Activated CD8-positive, alpha-beta memory T cell treated with anti-CD3 and anti-CD28 coated beads, Interleukin-2, amount 50 U/mL, for 24 hours (primary cell): ENCODE measurements around the gene GIMAP5.

Experiments used
- DNase-seq: peaks from one replicate; pipeline ENCODE4 v3.0.0-alpha.2; 2020; ENCODE audit errors: extremely low read depth

GIMAP5 gene

GRCh38 chr7:150737265-150738055, at the start of gene GIMAP5:
TSS of gene GIMAP5 (plus strand) at chr7:150737418. CDS start at chr7:150740885, 3,467 bp downstream.
- DNase-seq, result no peak

GRCh38 chr7:150688630-150689029, 48.6 kb upstream of the GIMAP5 start:
- DNase-seq, result no peak

- DNase-seq, result no peak
These were observed 41.6 kb upstream of the GIMAP5 start for GRCh38 chr7:150695654-150696053.

- DNase-seq, result no peak
These were observed 34.0 kb upstream of the GIMAP5 start for GRCh38 chr7:150703209-150703608.

GRCh38 chr7:150715293-150715692, 21.9 kb upstream of the GIMAP5 start:
- DNase-seq, result no peak

GRCh38 chr7:150715738-150716137, 21.5 kb upstream of the GIMAP5 start:
- no peak for DNase-seq

- DNase-seq, result no peak
These were observed 20.9 kb upstream of the GIMAP5 start, which contains the start of gene GIMAP1 for GRCh38 chr7:150716368-150716767. TSS of gene GIMAP1 (plus strand) at chr7:150716613. CDS start at chr7:150719048, 2,435 bp downstream.

GRCh38 chr7:150716939-150717338, 20.3 kb upstream of the GIMAP5 start:
- DNase-seq, result no peak

- DNase-seq, result no peak
These were observed 19.3 kb upstream of the GIMAP5 start for GRCh38 chr7:150717814-150718420.

GRCh38 chr7:150719436-150719835, 17.8 kb upstream of the GIMAP5 start:
- no peak for DNase-seq

GRCh38 chr7:150719960-150720891, 17.0 kb upstream of the GIMAP5 start:
- no peak for DNase-seq

- DNase-seq, result no peak
These were observed 15.2 kb upstream of the GIMAP5 start for GRCh38 chr7:150721970-150722373.

GRCh38 chr7:150722431-150722931, 14.7 kb upstream of the GIMAP5 start:
- no peak for DNase-seq

- DNase-seq, result no peak
These were observed 13.8 kb upstream of the GIMAP5 start for GRCh38 chr7:150723467-150723866.

- no peak for DNase-seq
These were observed 9.8 kb upstream of the GIMAP5 start for GRCh38 chr7:150727381-150727780.

GRCh38 chr7:150728011-150728410, 9.2 kb upstream of the GIMAP5 start:
- no peak for DNase-seq

GRCh38 chr7:150728609-150729008, 8.6 kb upstream of the GIMAP5 start:
- DNase-seq, result no peak

- DNase-seq, result no peak
These were observed 5.3 kb upstream of the GIMAP5 start for GRCh38 chr7:150731916-150732315.

- no peak for DNase-seq
These were observed 4.3 kb upstream of the GIMAP5 start for GRCh38 chr7:150732786-150733481.

GRCh38 chr7:150733482-150734095, 3.6 kb upstream of the GIMAP5 start:
- DNase-seq, result no peak

- no peak for DNase-seq
These were observed 3.0 kb upstream of the GIMAP5 start for GRCh38 chr7:150734254-150734653.
